A549 (cell line): ENCODE measurements around the gene CKLF.

ENCODE experiments used
- MAFK ChIP-seq: fragments of 450-650 bp; IDR thresholded peaks from 2 replicates; pipeline ENCODE4 v1.6.1; 2014; ENCODE audit not compliant: partially characterized antibody
- TF ChIP-seq, protein P1 (sequence below): fragments of >200 bp; sonication (Bioruptor Twin); formaldehyde crosslinking; IDR thresholded peaks from 3 replicates; pipeline ENCODE4 v1.5.1; 2016
- TF ChIP-seq, protein P2 (sequence below): IDR thresholded peaks from 2 replicates; pipeline ENCODE4 v1.6.1; 2012

DNA sequence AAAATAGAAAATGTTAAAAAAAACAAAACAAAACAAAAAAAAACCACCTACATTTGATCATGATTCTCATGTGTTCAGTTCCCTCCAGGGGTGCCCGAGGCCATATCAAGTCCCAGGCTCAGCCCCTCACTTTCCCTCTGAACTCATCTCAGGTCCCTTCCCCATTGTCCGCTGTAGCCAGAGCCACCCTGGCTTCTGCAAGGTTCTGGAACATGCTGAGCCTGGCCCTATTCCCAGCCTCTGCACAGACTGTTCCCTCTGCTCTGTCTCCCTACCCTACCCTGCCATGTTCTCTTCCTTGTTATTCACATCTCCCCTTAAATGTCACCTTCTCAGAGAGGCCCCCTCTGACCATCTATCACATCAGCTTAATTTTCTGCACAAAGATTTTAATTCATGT, 49.3 kb upstream of the CKLF start:
- TF ChIP-seq, protein P1, sequence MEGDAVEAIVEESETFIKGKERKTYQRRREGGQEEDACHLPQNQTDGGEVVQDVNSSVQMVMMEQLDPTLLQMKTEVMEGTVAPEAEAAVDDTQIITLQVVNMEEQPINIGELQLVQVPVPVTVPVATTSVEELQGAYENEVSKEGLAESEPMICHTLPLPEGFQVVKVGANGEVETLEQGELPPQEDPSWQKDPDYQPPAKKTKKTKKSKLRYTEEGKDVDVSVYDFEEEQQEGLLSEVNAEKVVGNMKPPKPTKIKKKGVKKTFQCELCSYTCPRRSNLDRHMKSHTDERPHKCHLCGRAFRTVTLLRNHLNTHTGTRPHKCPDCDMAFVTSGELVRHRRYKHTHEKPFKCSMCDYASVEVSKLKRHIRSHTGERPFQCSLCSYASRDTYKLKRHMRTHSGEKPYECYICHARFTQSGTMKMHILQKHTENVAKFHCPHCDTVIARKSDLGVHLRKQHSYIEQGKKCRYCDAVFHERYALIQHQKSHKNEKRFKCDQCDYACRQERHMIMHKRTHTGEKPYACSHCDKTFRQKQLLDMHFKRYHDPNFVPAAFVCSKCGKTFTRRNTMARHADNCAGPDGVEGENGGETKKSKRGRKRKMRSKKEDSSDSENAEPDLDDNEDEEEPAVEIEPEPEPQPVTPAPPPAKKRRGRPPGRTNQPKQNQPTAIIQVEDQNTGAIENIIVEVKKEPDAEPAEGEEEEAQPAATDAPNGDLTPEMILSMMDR = no peak
- no peak for TF ChIP-seq MAFK
- TF ChIP-seq, protein P2, sequence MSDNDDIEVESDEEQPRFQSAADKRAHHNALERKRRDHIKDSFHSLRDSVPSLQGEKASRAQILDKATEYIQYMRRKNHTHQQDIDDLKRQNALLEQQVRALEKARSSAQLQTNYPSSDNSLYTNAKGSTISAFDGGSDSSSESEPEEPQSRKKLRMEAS = no peak
